Measurements from ENCODE around the gene HAVCR1. TPM values are rescaled to one million over a fixed set of nuclear protein-coding genes. Genes with fewer than 3 reads are reported as not detected.
"Not testable (repeated sequence)": the region's sequence is repeated elsewhere in the genome, so short reads cannot be mapped to it uniquely, and the experiment has no call there.

Gene HAVCR1
- total RNA-seq, 1 donor, result 1.3 TPM

DNA sequence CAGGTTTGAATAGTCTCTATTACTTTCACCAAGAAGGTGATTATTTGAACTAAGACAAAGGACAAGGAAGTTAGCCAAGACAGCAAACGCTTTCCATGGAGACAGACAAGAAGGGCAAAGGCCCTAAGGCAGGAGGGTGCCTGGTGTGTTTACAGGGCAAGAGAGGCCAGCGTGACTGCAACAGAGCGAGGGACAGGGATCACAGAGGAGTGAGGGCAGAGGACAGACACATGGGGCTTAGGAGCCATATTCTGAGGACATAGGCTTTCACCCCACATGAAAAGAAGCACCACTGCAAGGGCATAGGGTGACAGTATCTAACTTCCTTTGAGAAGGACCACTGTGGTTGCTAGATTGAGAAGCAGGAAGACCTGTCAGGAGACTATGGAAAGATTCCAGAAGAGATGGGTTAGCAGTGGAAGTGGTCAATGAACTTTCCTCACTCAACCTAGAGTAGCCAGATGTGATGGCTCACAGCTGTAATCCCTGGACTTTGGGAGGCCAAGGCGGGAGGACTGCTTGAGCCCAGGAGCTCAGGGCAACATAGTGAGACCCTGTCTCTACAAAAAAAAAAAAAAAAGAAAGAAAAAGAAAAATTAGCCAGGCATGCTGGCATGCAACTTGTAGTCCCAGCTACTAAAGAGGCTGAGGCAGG, 5.0 kb upstream of the HAVCR1 start:
- Histone ChIP-seq H3K4me3 (ENCODE audit: low read length) (no peak overlapping the region), H3K9me3 (ENCODE audit: low read depth, low read length) (no peaks in the 10 kb centered on the region), H3K27me3 (ENCODE audit: insufficient read depth, low read length) (no peaks in the 10 kb centered on the region), H3K4me1 (ENCODE audit: insufficient read depth, low read length) (no peaks in the 10 kb centered on the region)

DNA sequence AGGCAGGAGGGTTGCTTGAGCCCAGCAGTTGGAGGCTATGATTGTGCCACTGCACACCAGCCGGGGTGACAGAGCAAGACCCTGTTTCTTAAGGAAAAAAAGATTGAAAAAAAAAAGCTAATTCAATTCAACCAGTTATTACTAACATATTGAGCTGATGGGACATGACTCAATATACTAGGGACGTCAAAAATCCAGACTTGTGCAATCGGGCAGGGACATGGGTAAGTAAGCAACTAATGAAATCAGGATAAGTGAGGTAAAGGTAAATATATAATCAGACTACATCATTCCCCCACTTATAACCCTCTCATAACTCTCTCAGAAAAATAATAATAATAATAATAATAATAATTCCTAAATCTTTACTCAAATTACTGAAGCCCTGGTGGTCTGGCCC, 975 bp upstream of the HAVCR1 start:
- no peaks in the 10 kb centered on the region for H3K4me1 ChIP-seq (ENCODE audit: insufficient read depth, low read length)

DNA sequence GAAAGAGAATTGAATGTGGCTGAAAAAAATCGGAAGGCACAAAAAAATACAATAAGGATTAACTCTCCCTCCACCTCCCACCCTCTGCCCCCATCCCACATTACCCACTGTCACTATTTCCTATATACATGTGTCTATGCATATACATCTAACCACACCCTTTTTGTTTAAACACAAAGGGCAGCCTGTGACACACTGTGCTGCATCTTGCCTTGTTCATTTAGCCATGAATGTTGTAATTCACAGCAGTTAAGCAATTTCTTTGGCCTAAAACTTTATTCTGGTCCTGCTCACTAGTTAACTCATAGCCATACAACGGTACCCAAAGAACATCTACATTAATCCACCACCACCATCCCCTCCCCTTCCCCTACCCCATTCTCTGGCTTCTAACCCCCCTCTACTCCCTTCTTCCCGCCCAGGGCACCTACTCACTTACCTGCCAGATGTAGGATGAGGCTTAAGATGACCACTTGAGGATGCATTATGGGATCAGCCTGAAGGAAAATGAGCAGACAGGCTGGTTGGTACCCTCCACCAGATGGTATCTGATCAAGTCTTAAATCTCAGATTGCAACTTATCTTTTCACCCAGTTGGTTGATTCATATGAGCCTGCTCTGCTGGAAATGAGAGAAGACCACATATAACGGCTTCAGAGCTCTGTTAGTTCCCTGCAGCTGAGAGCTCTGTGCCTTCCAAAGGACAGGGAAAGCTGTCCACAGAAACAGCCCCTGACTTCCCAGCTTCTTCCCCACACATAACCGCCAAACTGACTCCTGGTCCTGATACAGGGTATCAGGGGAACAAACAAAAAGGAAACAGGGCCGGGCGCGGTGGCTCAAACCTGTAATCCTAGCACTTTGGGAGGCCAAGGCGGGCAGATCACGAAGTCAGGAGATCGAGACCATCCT, 1.2 kb downstream of the HAVCR1 start:
- no peak overlapping the region for H3K4me3 ChIP-seq (ENCODE audit: low read length)
- no peaks in the 10 kb centered on the region for H3K27me3 ChIP-seq (ENCODE audit: insufficient read depth, low read length)
- H3K4me1 ChIP-seq (ENCODE audit: insufficient read depth, low read length), result no peaks in the 10 kb centered on the region
- no peaks in the 10 kb centered on the region for H3K9me3 ChIP-seq (ENCODE audit: low read depth, low read length)

More for the DNA sequence above, 975 bp upstream of the HAVCR1 start:
- Histone ChIP-seq H3K4me3 (ENCODE audit: low read length) (no peak overlapping the region), H3K27me3 (ENCODE audit: insufficient read depth, low read length) (no peaks in the 10 kb centered on the region), H3K9me3 (ENCODE audit: low read depth, low read length) (no peaks in the 10 kb centered on the region)

DNA sequence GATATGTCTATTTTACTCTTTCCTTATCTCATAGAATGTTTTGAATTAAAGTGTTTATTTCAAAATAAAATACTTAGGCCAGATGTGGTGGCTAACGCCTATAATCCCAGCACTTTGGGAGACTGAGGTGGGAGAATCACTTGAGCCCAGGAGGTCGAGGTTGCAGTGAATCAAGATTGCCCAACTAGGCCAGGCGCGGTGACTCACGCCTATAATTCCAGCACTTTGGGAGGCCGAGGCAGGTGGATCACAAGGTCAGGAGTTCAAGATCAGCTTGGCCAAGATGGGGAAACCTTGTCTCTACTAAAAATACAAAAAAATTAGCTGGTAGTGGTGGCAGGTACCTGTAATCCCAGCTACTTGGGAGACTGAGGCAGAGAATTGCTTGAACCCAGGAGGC, 2.1 kb downstream of the HAVCR1 start:
- not testable (repeated sequence) for H3K27me3 ChIP-seq (ENCODE audit: insufficient read depth, low read length); H3K4me3 ChIP-seq (ENCODE audit: low read length); H3K4me1 ChIP-seq (ENCODE audit: insufficient read depth, low read length); H3K9me3 ChIP-seq (ENCODE audit: low read depth, low read length)

DNA sequence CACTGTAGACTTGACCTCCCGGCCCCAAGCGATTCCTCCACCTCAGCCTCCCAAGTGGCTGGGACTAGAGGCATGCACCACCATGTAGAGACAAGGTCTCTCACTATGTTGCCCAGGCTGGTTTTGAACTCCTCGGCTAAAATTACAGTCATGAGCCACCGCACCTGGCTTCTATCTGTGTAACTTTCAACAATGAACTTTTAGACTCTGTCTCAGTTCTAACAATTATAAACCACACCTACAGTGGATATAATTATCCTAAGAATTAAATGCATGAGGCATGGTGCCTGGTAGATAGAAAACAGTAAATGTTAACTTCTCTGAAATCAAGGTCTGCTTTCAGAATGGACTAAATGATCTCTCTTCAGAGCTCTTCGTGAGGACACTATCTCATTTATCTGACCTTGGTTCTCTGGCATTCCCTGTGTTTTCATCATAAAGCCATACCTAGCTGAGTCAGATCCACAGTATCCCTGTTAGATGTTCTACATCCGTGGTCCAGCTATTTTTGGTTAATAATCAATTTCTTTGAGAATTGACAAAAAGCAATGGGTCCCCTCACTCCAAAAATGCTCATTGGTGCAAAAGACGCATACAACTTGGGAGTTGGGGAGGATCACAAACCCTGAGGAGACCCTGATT, 7.2 kb downstream of the HAVCR1 start:
- Histone ChIP-seq H3K9me3 (ENCODE audit: low read depth, low read length) (no peaks in the 10 kb centered on the region), H3K4me3 (ENCODE audit: low read length) (no peak overlapping the region), H3K4me1 (ENCODE audit: insufficient read depth, low read length) (peaks cover 5% of the 10 kb centered on the region), H3K27me3 (ENCODE audit: insufficient read depth, low read length) (no peaks in the 10 kb centered on the region)

DNA sequence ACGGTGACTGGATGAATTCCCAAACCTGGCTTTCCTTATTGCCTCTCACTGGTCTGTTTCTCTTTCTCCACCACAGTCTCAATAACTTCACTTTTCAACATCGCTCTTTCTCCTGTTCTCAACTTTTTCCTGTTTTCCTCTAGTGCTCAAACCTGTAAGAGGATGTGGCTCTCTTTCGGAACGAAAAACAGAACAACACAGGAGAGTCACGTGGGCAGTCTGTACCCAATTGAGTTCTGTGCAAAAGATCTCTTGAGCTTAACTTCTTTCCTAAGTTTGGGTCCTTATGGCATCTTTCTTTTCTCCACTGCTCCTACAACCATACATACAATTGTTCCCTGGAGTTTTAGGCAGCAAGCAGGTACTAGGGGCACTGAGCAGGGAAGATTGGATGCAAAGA, 8.9 kb downstream of the HAVCR1 start:
- Histone ChIP-seq H3K4me3 (ENCODE audit: low read length) (no peak overlapping the region), H3K4me1 (ENCODE audit: insufficient read depth, low read length) (peaks cover 5% of the 10 kb centered on the region), H3K27me3 (ENCODE audit: insufficient read depth, low read length) (no peaks in the 10 kb centered on the region), H3K9me3 (ENCODE audit: low read depth, low read length) (no peaks in the 10 kb centered on the region)

DNA sequence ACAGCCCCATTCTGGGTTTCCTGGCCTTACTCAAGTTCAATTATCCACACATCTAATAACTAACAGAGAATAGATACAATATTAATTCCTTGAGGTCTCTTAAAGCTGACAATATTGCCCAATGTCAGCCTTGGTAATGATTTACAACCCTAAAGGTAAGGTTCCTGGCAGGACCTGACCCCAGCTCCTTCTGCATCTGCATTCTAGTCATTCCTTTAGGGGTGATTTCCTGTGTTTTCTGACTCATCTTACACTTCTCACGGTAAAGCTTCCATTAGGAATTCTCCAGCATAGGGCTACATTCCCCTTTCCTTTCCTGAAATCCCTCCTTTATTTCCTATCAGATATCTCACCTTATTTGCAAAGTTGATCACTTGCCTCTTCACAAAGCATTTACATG, 9.3 kb downstream of the HAVCR1 start:
- Histone ChIP-seq H3K9me3 (ENCODE audit: low read depth, low read length) (no peaks in the 10 kb centered on the region), H3K4me1 (ENCODE audit: insufficient read depth, low read length) (peaks cover 5% of the 10 kb centered on the region), H3K4me3 (ENCODE audit: low read length) (no peak overlapping the region), H3K27me3 (ENCODE audit: insufficient read depth, low read length) (no peaks in the 10 kb centered on the region)

DNA sequence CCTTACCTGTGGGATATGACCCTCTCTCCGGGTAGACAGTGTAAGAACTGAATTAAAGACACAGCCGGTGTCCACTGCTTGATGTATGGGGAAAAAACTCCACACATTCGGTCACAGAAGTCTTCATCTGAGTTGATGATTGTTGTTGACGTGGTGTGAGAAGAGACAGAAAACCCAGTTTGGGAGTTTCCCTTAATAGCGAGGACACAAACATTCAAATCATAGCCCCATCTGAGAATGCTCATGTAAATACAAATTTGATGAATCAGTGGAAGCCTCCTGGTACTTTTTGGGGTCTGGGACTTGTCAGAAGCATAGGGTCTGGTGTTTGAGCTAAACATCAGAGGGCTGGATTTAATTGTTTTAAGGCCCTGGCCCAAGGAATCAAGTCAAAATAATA, 11.0 kb downstream of the HAVCR1 start:
- Histone ChIP-seq H3K4me1 (ENCODE audit: insufficient read depth, low read length) (peaks cover 5% of the 10 kb centered on the region), H3K27me3 (ENCODE audit: insufficient read depth, low read length) (no peaks in the 10 kb centered on the region), H3K9me3 (ENCODE audit: low read depth, low read length) (no peaks in the 10 kb centered on the region), H3K4me3 (ENCODE audit: low read length) (no peak overlapping the region)

DNA sequence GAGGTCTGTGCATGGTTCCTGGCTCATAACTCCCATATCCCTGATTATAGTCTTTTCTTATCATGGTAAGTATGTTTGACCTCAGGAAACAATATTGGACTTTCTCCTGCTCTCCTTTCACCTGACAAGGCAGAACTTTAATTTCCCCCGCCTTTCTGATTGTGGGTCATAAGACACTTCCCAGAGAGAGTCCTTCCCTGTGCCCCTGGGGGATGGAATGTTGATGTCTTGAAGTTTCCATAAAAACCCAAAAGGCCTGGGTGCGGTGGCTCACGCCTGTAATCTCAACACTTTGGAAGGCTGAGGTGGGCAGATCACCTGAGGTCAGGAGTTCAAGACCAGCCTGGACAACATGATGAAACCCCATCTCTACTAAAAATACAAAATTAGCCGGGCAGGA, 11.9 kb downstream of the HAVCR1 start:
- not testable (repeated sequence) for H3K27me3 ChIP-seq (ENCODE audit: insufficient read depth, low read length); H3K9me3 ChIP-seq (ENCODE audit: low read depth, low read length); H3K4me1 ChIP-seq (ENCODE audit: insufficient read depth, low read length); H3K4me3 ChIP-seq (ENCODE audit: low read length)

DNA sequence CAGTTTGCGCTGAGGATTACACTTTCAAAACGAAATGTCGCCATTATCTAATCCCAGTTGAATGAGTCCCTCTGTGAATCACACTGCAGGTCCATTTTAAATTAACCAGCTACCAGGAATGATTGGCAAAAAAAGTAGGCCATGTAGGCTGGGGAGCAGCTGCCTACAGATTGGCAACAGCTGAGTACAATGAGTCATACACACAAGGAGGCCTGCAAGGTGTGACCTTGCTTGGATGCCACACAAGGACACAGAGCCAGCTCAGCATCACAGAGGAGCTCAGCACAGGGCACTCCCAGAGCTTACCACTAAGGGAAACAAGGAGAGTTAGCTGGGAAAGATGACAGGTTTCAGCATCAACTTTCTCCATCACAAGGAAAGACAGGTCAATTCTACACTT, 12.9 kb downstream of the HAVCR1 start:
- Histone ChIP-seq H3K4me3 (ENCODE audit: low read length) (no peak overlapping the region), H3K27me3 (ENCODE audit: insufficient read depth, low read length) (no peaks in the 10 kb centered on the region), H3K4me1 (ENCODE audit: insufficient read depth, low read length) (peaks cover 5% of the 10 kb centered on the region), H3K9me3 (ENCODE audit: low read depth, low read length) (no peaks in the 10 kb centered on the region)

DNA sequence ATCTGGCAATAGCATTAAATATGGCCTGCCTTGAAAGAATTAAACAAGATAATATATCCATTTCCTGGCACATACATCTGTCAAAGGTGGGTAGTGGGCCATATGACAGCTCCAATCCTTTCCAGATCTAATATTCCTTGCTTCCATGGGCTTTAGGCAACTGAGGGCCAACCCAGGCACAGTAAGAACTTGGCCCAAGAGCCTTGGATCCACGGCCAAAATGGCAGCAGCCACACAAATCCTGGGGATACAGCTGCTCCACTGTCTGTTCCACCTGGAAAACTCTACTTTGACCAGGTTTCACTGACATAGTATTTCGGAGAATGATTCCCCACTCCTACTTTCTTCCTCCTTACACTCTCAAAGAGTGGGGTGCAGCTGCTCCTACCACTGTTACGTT, 13.3 kb downstream of the HAVCR1 start:
- H3K27me3 ChIP-seq (ENCODE audit: insufficient read depth, low read length), result no peaks in the 10 kb centered on the region
- H3K9me3 ChIP-seq (ENCODE audit: low read depth, low read length), result no peaks in the 10 kb centered on the region
- peaks cover 5% of the 10 kb centered on the region for H3K4me1 ChIP-seq (ENCODE audit: insufficient read depth, low read length)
- H3K4me3 ChIP-seq (ENCODE audit: low read length), result no peak overlapping the region

DNA sequence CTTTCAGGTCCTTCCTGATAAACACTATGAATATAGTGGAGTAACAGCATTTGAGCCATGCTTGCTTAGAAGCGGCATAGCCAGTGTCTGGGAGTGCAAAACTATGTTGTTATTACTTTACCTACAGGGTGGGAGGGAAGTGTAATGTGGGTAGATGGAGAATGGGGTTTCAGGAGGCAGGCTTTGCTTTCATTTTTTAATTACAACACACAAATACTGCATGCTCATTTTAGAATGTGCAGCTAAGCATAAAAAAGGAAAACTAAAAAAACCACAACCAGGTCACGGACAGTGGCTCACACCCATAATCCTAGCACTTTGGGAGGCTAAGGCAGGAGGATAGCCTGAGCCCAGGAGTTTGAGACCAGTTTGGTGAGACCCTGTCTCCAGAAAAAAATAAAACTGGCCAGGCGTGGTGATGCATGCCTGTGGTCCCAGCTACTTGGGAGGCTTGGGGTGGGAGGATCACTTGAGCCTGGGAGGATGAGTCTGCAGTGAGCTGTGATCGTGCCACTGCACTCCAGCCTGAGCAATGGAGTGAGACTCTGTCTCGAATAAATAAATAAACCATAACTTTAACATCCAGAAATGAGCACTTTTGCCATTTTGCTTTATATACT, 20.2 kb downstream of the HAVCR1 start:
- H3K9me3 ChIP-seq (ENCODE audit: low read depth, low read length), result no peaks in the 10 kb centered on the region
- no peak overlapping the region for H3K4me3 ChIP-seq (ENCODE audit: low read length)
- H3K4me1 ChIP-seq (ENCODE audit: insufficient read depth, low read length), result peaks cover 3% of the 10 kb centered on the region
- no peaks in the 10 kb centered on the region for H3K27me3 ChIP-seq (ENCODE audit: insufficient read depth, low read length)

DNA sequence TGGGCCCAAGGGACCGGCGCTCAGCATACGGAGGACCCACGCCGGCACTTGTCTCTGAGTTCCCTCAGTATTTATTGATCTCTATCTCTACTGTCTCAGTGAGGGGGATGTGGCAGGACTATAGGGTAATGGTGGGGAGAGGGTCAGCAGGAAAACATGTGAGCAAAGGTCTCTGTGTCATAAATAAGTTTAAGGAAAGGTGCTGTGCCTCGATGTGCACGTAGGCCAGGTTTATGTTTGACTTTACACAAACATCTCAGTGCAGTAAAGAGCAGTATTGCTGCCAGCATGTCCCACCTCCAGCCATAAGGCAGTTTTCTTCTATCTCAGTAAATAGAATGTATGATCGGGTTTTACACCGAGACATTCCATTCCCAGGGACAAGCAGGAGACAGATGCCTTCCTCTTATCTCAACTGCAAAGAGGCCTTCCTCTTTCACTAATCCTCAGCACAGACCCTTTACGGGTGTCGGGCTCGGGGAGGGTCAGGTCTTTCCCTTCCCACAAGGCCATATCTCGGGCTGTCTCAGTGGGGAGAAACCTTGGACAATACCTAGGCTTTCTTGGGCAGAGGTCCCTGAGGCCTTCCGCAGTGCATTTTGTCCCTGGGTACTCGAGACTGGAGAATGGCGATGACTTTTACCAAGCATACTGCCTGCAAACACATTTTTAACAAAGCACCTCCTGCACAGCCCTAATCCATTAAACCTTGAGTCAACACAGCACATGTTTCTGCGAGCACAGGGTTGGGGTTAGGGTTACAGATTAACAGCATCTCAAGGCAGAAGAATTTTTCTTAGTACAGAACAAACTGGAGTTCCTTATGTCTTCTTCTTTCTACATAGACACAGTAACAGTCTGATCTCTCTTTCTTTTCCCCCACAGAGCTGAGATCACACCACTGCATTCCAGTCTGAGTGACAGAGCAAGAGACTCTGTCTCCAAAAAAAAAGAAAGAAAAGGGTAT, 24.5 kb downstream of the HAVCR1 start:
- not testable (repeated sequence) for H3K4me3 ChIP-seq (ENCODE audit: low read length); H3K9me3 ChIP-seq (ENCODE audit: low read depth, low read length); H3K27me3 ChIP-seq (ENCODE audit: insufficient read depth, low read length)
- peaks cover 11% of the 10 kb centered on the region for H3K4me1 ChIP-seq (ENCODE audit: insufficient read depth, low read length)

DNA sequence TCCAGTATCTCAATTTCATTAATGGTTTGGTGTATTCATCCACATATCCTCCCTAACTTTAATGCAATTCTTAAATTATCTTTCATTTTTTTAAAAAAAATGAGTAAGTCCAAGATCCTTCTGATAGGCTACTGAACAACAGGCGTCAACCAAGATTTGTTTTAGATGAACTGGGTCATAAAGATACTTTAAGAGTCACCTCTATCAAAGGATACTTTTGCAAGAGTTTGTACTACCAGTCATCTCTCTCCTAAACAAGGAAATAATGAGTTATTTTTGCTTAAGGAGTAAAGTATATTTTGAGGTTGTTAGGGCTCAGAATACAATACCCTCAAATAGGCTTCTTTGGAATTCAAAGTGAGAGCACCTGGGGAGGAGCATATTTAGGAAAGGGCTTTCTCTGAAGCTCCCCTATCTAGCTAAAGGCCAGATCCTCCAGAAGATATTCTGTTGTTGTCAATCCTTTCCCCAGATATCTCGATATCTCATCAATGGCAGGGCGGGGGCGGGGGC, 25.8 kb downstream of the HAVCR1 start:
- no peaks in the 10 kb centered on the region for H3K9me3 ChIP-seq (ENCODE audit: low read depth, low read length)
- H3K27me3 ChIP-seq (ENCODE audit: insufficient read depth, low read length), result no peaks in the 10 kb centered on the region
- H3K4me3 ChIP-seq (ENCODE audit: low read length), result no peak overlapping the region
- peaks cover 8% of the 10 kb centered on the region for H3K4me1 ChIP-seq (ENCODE audit: insufficient read depth, low read length)
